ENCODE data around the gene CHIC2.
"Not testable (repeated sequence)": the region's sequence is repeated elsewhere in the genome, so short reads cannot be mapped to it uniquely, and the experiment has no call there.

Gene CHIC2

GRCh38 chr4:54064317-54065111, at the start of gene CHIC2:
CHIC2 (minus strand) TSS chr4:54064605; CDS start chr4:54064300, 305 bp downstream.
- DNase-seq (ENCODE audit: low read depth in 2 of 2) = peak; percentile 95 to 97

- not testable (repeated sequence) for DNase-seq (ENCODE audit: low read depth in 2 of 2)
Observed at GRCh38 chr4:54113206-54113605, 48.8 kb upstream of the CHIC2 start.

GRCh38 chr4:54110019-54110416, 45.6 kb upstream of the CHIC2 start:
- DNase-seq (ENCODE audit: low read depth in 2 of 2) = no peak

GRCh38 chr4:54109241-54110018, 45.0 kb upstream of the CHIC2 start:
- DNase-seq (ENCODE audit: low read depth in 2 of 2) = no peak

GRCh38 chr4:54107951-54108748, 43.7 kb upstream of the CHIC2 start:
- DNase-seq (ENCODE audit: low read depth in 2 of 2) = no peak

- no peak for DNase-seq (ENCODE audit: low read depth in 2 of 2)
Observed at GRCh38 chr4:54104907-54105306, 40.5 kb upstream of the CHIC2 start.

- DNase-seq (ENCODE audit: low read depth in 2 of 2) = no peak
Observed at GRCh38 chr4:54103190-54103574, 38.8 kb upstream of the CHIC2 start.

GRCh38 chr4:54102531-54103106, 38.2 kb upstream of the CHIC2 start:
- DNase-seq (ENCODE audit: low read depth in 2 of 2) = no peak

- no peak for DNase-seq (ENCODE audit: low read depth in 2 of 2)
Observed at GRCh38 chr4:54101190-54102041, 37.0 kb upstream of the CHIC2 start.

GRCh38 chr4:54100595-54101189, 36.3 kb upstream of the CHIC2 start:
- DNase-seq (ENCODE audit: low read depth in 2 of 2) = no peak

- DNase-seq (ENCODE audit: low read depth in 2 of 2) = no peak
Observed at GRCh38 chr4:54099748-54100574, 35.6 kb upstream of the CHIC2 start, which contains the start of gene GSX2. GSX2 (plus strand) TSS chr4:54100163; CDS start chr4:54100345, 182 bp downstream.

GRCh38 chr4:54099287-54099747, 34.9 kb upstream of the CHIC2 start:
- DNase-seq (ENCODE audit: low read depth in 2 of 2) = no peak

GRCh38 chr4:54098375-54098774, 34.0 kb upstream of the CHIC2 start:
- DNase-seq (ENCODE audit: low read depth in 2 of 2) = no peak

- DNase-seq (ENCODE audit: low read depth in 2 of 2) = no peak
Observed at GRCh38 chr4:54097152-54097551, 32.7 kb upstream of the CHIC2 start.

GRCh38 chr4:54096295-54096962, 32.0 kb upstream of the CHIC2 start:
- DNase-seq (ENCODE audit: low read depth in 2 of 2) = no peak

- DNase-seq (ENCODE audit: low read depth in 2 of 2) = no peak
Observed at GRCh38 chr4:54095110-54095825, 30.9 kb upstream of the CHIC2 start.

- no peak for DNase-seq (ENCODE audit: low read depth in 2 of 2)
Observed at GRCh38 chr4:54094451-54094850, 30.0 kb upstream of the CHIC2 start.
